Activated CD8-positive, alpha-beta memory T cell treated with anti-CD3 and anti-CD28 coated beads, Interleukin-2, amount 50 U/mL, for 24 hours (primary cell): Measurements from ENCODE around the gene HPGD.

Experiments used
- DNase-seq: peaks from one replicate; pipeline ENCODE4 v3.0.0-alpha.2; 2020; ENCODE audit errors: extremely low read depth

Gene HPGD

DNA sequence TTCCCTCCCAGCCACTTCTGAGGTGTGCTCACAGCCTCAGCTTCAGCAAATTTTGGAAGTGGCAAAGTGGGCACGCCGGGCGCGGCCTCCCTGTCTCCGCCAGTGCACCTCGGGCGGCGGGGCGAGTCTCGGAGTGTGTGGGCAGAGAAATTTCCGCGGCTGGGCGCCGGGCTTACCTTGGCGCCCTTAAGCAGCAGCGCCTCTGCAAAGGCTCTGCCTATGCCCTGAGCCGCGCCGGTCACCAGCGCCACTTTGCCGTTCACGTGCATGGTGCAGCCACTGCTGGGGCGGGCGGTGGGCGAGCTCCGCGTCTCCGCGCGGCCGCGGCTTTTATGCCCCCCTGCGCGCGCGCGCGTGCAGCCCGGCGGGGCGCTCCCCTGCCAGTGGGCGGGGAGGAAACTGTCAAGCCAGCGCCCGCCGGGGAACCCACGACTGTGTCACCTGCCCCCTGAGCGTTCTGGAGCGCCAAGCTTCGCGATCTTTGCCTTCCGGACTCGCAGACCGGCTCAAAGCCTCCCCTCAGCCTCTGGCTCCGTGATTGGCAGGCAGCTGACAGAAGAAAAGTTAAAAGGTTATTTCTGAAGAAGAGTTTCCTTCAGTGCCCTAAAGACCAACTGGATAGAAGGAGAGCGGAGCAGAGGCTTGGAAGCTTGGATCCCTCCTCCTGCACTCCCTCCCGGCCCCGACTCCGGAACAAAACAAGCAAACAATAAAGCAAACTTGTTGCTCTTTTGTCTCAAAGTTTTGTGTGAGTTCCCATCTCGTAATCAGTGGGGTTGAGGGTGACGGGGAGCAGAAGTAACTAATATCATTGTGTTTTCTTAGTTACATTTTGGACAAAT lies at the start of gene HPGD:
TSS of gene HPGD (minus strand) at position 306 of the 842 bp plus-strand sequence. CDS start at position 269, 37 bp downstream.
- peak; percentile 24 for DNase-seq

DNA sequence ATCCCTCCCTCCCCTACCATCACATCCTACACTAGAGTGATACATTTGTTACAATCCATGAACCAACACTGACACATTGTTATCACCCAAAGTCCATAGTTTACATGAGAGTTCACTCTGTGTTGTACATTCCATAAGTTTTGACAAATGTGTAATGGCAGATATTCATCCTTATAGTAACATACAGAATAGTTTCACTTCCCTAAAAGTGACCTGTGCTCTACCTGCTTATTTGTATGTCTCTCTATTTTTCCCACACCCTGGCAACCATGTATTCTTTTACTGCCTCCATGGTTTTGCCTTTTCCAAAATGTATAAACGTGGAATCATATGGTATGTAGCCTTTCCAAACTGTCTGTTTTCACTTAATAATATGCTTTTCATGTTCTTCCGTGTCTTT lies 42.2 kb upstream of the HPGD start:
- no peak for DNase-seq

DNA sequence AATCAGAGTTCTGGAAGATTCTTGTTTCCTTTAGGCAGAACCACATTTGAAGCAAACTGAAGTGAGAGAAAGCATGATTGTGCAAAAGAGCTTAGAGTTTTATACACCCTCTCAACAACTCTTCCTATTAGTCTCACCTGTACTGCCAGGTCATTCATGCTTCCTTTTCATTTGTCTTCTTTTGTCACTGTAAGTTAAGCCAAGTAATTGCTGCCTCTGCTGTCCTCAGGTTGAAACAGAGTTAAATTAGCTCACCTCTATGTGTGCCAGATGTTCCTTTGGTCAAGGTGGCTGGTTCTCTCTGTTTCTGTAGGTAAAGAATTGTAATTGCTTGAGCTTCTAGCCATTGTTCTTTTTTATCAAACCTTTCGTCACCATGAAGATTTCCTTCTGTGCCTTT lies 41.1 kb upstream of the HPGD start:
- DNase-seq = no peak

DNA sequence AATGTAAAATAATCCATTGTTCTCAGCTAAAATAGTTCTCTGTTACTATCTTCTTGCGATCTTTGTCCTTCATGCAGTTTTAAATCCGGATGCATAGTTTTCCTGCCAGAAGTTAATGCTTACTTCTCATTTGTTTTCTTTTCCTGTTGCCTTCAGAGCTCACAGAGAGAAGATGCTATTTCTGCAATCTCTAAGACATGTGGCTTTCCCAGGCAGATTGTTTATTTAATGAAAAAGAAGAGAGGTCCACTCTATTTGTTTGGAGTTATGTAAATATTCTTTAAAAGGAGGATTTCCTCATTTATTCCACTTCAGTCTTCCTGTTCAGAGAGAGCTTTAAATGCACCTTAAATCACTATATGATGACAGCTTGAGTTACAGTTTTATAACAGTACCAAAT lies 39.3 kb upstream of the HPGD start:
- no peak for DNase-seq

DNA sequence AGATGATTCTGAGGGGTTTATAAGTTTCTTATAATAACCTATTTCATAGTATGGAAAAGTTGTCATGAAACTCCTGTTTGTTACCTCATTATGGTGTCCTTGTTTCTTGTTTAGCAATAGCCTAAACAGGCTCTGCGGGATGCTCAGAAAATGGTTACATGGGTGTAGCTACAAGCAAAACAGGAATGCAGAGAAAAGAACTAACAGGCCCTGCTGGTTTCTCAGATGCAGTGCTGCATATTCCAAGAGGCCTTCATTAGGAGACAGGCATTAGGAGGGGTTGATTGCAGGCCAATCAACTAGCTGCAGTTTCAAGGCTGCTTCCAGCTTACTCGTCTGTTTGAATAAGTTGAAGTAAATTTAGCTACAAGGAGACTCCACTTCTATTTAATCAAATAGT lies 37.6 kb upstream of the HPGD start:
- no peak for DNase-seq

DNA sequence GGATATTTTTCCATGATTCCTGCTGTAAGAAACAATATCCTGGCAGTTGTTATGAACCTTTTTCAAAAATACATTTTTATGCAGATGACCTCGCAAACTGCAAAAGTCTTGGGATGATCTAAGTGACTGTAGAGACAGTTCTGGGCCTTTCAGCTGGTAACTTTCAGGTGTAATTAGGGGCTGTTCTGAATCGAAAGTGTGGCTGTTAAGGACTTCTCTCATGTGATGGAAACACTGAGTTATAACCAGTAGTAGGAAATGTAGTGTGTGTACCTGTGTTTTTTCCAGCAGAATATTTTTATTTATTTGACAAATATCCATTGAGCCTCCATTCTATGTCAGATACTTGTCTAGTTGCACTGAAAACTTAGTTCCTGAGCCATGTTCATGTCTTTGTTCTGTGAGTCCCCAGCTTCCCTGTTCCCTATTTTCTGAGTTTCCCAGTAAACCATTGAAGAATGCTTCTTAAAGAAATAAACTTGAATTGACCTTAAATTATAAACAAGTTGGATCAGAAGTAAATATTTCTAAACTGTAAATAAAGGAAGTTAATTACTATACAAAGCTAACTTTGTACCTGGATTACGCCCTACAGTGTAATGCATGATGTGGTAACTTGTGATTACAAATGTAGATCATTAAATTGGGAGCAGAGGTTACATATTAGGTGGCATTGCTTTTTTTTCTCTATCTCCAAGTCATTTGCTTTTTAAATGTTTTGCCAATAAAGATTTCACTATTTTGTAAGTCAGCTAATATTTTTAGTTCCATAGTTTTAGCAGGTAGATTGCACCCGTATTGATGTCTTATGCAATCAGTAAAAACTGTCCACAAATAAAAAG lies 33.7 kb upstream of the HPGD start:
- no peak for DNase-seq

DNA sequence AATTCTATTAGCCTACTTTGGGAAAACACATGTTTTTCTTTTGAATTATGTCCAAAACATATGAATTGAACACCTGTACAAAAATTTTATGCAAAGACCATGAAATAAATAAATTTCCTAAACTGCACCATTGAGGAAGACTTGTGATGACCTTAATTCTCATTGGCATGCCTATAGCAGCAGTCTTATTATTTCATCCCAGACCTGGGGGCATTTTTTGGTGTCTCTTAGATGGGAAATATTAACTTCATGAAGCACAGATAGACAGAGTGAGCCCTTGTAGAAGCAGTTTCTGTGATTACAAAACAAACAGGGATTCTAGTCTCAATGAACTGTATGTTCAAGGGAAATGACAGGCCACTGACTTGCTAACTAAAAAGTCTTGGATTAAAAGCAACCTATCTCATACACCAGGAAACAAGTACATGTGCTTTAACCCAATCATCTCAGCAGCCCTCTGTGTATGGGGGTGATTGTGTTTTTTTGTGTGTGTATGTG lies 32.0 kb upstream of the HPGD start:
- DNase-seq = no peak

DNA sequence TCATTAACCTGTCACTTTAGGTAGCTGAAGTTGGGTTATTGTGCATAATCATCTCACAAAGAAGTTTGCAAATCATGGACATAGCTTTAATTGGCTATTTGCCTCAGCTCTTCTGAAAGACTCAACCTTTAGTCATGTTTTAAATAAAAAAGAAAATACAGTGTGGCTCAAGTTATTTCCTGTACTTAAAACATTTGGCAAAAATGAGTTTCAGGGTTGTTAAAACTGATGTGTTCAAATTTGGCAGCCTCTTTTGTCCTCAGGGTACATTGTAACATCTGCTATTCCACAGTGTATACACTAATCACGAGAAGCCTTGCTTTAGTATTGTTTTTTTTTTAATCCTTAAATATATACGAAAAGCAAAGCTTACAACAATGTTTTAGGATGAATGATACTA lies 31.5 kb upstream of the HPGD start:
- no peak for DNase-seq

DNA sequence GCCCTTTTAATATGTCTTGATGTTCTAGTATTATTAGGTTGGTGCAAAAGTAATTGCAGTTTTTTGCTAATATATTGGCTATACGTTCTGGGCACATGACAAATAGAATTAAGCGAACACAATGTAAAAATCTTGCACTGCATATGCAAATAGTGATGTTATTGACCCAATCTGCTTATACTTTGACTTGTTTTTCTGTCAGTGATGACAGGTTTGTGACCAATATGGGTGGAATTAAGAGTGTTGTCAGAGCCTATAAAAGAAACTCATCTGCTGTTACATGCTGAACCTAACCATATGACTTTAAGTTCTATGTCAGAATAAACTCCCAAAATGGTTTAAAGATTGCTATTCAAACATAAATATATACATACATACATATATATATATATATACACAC lies 30.7 kb upstream of the HPGD start:
- no peak for DNase-seq

DNA sequence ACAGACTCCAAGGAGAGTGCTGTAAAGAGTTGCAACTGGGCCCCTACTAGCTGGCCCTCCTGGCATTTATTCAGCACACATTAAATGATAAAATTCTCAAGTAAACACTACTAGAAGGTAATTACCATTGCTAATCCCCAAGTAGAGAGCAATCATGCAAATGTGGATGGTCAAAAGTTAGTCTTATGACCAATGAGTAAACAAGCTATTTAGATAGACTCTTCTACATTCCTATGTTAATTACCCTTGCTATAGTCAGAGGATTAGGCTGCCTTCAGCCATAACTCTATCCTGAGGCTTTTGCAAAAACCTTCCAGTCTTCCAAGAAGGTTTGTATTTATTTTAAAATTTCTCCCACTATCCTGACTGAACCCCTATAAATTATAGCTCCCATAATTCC lies 28.3 kb upstream of the HPGD start:
- no peak for DNase-seq

DNA sequence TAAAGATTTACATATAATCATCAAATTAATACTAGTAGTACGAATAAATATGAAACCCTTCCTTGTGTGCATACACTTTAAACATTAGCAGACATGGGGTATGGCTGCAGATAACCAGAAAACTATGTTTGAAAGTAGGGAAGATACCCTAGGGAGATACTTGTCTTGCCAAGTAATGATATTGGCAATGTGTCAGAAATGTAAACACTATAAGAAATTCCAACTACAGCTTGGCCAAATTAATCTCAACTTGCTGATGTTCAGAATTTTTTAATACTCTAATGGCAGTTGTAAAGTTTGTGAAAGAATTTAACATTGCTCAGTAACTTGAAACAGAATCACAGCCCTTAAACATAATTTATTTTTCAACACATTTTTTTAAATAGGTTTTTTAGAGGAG lies 27.4 kb upstream of the HPGD start:
- no peak for DNase-seq

DNA sequence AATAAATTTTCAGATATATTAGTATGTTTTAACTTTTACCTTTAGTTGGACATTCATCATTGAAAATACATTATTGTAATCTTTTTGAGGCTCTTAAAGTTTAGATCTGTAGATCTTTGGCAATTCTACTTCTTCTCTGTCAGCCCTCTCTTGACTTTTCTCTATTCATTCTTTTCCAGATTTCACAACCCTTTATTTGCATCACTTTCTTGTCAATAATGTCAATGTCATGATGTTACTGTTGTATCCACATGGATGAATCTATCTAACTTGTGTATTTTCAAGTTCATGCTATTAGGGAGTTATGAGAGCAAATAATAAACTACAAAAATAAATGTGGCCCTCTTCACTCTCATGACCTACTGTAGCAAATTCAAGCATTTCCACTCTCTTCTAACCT lies 23.0 kb upstream of the HPGD start:
- no peak for DNase-seq

DNA sequence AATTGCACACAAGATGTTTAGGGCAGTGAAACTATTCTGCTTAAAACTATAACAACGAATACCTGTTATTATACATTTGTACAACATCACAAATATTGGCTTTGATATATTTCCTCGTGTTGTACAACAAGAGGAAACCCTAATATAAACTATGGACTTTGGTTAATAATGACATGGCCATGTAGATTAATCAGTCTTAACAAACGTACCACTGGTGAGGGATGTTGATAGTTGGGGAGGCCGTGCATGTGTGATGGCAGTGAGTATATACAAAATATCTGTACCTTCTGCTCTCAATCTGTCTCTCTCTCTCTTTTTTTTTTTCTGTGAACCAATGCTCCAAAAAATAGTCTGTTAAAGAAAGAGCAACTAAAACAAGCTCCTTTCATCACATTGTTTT lies 22.2 kb upstream of the HPGD start:
- no peak for DNase-seq

DNA sequence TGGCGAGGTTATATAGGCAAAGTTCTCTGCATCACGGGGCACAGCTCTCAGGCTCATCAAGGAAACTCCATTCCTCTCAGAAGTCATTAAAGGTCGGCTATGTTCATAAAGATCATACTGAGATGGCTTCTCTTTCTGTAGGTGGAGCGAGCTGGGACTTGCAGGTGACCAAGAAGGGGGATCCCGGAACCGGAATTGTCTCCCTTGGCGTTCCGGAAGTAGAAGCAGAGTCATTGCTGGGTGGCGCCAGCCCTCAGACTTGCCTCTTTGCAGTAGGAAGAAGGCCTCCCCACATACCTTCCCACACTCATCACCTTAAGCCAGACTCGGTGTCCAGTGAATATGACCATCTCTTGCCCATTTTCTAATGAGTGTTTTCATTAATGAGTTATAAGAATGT lies 17.9 kb upstream of the HPGD start:
- no peak for DNase-seq

DNA sequence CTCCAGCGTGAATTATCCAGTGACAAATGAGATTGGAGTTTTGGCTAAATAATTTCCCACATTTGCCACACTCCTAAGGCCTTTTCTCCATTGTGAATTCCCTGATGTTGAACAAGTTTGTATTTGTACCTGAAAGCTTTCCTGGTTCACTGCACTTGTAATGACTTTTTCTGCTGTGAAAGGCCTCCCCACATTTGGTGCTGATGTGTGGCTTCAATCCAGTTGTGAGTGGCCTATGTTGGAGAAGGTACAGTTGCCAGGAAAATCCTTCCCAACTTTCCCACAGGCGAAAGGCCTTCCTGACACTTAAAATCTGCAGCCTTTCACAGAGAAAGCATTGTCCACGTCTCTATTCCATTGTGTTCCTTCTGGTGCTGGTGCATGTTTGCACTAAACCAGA lies 17.3 kb upstream of the HPGD start:
- DNase-seq = no peak

DNA sequence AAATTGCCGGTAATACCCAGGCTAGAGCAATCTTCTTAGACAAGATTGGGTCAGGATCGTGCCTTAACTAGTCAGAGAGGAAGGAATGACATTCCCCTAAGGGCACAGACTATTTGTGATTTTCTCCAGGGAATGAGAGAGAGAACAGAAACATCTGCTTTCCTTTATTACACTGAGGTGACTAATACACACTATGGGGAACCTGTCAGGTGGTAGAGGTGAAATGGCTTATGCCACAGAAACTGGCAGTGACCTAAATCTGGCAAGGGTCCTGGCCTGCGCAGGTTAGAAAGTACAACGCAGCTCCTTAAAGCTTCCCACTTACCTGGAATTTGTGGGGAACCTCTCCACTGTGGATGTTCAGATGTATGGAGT lies 16.6 kb upstream of the HPGD start:
- no peak for DNase-seq

DNA sequence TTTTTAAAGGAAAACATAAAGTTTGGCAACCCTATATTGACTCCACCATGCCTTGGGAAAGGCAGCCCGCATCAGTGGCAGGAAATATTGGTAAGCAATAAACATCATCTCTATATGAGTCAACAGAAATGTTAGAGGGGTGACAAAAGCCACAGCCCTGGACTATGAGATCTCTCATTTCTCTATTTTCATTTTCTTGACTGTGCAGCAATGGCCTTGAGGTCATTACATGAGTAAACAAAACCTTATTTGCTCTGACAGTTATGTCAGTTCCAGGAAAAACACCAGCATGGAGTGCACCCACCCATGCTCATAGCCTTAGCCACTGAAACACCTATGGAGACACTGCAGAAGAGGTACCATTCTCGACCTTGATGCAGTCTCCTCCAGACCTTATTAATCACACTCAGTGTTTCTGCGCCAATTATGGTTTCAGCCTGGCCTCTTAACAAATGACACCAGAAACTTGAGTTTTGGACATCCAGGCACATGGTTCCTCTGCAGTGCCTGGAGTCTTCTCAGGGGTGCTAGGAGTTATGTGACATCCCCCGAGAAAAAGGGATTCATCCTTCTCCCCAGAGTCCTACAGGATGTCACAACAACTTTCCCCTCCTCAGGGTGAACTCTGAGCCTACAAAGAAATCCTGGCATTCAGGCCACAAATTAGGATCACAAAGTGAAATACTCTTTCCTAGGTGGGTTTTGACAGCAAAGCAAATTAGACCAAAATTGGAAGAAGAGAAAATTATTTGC lies 16.0 kb upstream of the HPGD start:
- no peak for DNase-seq

DNA sequence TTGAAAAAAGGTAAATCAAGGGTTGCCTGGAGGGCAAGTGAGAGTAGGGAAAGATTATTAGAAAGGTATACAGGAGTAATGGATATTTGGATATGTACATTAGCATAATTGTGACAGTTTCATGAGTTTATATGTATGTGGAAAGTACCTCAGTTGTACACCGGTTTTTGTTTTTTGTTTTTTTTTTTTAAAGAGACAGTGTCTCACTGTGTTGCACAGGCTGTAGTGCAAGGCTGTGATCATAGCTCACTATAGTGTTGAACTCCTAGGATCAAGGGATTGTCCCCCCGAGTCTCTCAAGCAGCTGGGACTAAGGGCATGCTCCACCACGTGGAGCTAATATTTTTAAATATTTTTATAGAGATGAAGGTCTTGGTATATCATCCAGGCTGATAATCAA lies 15.3 kb upstream of the HPGD start:
- DNase-seq = no peak

DNA sequence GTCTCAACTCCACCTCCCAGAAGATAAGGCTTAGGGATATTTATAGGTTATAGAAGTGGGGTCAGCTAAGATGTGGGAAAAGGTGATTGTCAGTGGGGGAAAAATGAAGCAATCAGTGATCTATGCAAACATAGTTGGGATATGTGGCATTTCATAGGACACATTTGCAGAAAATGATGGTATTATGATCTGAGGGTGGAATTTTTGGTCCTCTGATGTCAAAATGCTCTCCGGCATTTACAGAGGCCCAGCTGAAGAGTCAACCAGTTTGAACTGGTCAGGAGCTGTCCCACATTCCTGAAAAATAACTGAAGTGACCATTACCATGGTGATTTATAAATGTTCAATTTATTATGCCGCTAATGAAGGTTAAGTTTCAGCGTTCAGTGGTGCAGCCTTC lies 12.2 kb upstream of the HPGD start:
- DNase-seq = no peak

DNA sequence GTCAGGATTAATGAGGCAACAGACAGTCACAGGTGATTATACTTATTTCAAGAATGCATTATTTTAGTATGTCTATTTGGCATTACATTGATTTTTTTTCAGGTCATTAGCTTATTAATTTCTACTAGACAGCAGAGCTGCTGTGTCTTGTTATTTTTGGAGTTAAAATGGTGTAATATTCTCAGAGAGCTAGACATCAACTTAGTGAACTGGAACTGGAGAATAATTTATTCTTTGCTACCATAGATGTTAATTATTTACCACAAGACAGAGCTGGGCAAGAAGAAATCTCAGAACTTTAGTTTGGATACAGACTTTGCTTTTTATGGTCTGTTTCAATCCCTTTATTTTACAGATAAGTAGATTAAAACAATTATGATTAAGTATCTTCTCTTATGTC lies 10.2 kb upstream of the HPGD start:
- no peak for DNase-seq

DNA sequence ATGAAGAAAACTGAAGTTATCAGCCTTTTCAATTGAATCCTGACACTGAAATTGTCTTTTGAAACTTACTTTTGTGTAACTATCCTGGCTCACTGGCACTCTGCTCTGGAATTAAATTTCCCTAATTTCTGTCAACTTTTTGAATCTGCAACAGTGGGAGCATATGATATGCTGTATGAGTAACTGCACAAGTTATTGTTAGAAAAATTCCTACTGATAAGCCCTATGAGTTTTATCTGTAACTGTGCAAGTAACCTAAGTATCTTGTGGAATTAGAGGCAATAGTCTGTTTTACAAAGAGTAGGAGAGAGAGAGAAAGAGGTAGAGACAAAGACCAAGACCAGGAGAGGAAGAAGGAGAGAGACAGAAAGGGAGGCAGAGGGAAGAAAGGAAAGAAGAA lies 9.2 kb upstream of the HPGD start:
- DNase-seq = no peak

DNA sequence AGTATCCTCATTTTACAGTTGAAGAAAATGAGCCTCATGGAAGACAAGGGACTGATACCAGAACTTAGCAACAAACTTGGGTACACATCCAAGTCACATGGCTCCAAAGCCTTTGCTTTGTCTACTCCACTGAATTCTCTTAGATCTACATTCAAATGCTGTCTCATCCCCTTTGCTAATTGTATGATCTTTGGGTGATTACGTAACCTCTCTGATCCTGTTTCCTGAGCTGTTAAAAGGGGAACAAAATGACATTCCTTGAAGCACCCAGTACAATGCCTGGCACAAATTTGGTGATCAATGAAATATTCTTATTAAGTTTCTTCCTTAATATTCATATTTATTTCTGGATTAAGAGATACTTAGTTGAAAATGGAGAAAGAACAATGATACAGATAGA lies 5.9 kb upstream of the HPGD start:
- DNase-seq = no peak
